GM18858 (cell line): Measurements from ENCODE around the gene LRCH2.

Experiments
- ATAC-seq: cut with Tn5 transposase; IDR thresholded peaks from one replicate; pipeline ENCODE4 v1.9.1; 2021; ENCODE audit not compliant: unreplicated experiment

LRCH2 gene

GRCh38 chrX:115067812-115068211 lies 166.1 kb downstream of the LRCH2 start:
- no peak for ATAC-seq

- no peak for ATAC-seq
These were observed 168.6 kb downstream of the LRCH2 start for GRCh38 chrX:115065304-115065703.
